Nephron progenitor cell (in vitro differentiated cells): ENCODE measurements around the gene ACADSB.

Experiments used
- DNase-seq: peaks from one replicate; pipeline ENCODE4 v3.0.0; 2021
- H3K27ac Mint-ChIP-seq: 2 replicates; pipeline ENCODE4 v1.8.0; 2021; ENCODE audit warnings: mild to moderate bottlenecking, moderate library complexity, mixed read lengths
- H3K27me3 Mint-ChIP-seq: 2 replicates; pipeline ENCODE4 v1.8.0; 2021; ENCODE audit warnings: mild to moderate bottlenecking, low read depth, mixed read lengths; ENCODE audit not compliant: poor library complexity
- H3K36me3 Mint-ChIP-seq: 2 replicates; pipeline ENCODE4 v1.8.0; 2021; ENCODE audit warnings: low read depth, mixed read lengths
- H3K4me1 Mint-ChIP-seq: 2 replicates; pipeline ENCODE4 v1.8.0; 2021; ENCODE audit warnings: mixed read lengths
- H3K4me3 Mint-ChIP-seq: 2 replicates; pipeline ENCODE4 v1.8.0; 2021; ENCODE audit warnings: mild to moderate bottlenecking, moderate library complexity, mixed read lengths
- H3K9me3 Mint-ChIP-seq: 2 replicates; pipeline ENCODE4 v1.8.0; 2021; ENCODE audit warnings: mild to moderate bottlenecking, moderate library complexity, mixed read lengths
- TF ChIP-seq, protein P1 (sequence below): fragments of 200-600 bp; sonication (generic); IDR thresholded peaks from 2 replicates; pipeline ENCODE4 v1.5.0; 2021; ENCODE audit warnings: antibody characterized with exemption

The ACADSB gene

DNA sequence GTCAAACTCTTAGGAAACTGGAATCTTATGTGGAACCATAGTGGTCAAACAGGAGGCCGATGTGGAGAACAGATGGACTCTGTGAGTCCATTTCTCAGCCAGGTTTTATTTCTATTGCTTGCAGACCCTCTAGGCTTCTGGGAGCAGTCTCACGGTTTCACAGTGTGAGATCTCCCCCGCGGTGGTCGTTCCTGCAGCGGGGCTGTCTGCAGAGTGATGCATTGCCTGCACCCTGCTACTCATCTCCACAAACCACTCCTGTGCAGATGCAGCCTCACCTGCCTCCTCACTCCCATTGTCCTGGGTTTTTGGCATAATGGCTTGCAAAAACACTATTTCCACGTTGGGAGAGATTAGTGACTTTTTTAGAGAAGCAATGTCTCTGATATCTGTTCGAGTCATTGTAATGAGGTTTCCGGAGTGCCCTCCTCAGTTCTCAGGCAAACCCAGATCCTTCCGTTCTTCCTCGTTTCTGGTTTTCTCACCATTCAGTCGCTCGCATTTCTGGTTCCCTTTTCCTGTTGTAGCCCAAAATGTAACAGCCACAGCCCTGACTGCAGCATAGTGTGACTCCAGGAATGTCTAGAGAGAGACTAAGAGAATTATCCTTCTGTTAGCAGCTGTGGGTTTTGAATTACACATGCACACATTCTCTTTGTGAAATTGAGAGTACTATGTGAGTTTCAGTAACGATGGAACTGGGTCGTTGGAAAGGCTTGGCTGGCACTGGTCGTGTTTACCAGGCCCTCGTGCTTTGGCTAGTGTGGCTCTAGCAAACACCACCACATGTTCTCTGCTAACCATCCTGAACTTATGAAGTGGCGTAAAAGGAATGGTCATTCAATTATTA lies 30.2 kb downstream of the ACADSB start:
- no peak for DNase-seq
- Mint-ChIP-seq H3K4me3 (no peak overlapping the region), H3K36me3 (peaks cover 25% of the 10 kb centered on the region), H3K9me3 (no peaks in the 10 kb centered on the region), H3K4me1 (peaks cover 8% of the 10 kb centered on the region), H3K27me3 (peaks cover 5% of the 10 kb centered on the region), H3K27ac (no peak overlapping the region)
- TF ChIP-seq, protein P1, sequence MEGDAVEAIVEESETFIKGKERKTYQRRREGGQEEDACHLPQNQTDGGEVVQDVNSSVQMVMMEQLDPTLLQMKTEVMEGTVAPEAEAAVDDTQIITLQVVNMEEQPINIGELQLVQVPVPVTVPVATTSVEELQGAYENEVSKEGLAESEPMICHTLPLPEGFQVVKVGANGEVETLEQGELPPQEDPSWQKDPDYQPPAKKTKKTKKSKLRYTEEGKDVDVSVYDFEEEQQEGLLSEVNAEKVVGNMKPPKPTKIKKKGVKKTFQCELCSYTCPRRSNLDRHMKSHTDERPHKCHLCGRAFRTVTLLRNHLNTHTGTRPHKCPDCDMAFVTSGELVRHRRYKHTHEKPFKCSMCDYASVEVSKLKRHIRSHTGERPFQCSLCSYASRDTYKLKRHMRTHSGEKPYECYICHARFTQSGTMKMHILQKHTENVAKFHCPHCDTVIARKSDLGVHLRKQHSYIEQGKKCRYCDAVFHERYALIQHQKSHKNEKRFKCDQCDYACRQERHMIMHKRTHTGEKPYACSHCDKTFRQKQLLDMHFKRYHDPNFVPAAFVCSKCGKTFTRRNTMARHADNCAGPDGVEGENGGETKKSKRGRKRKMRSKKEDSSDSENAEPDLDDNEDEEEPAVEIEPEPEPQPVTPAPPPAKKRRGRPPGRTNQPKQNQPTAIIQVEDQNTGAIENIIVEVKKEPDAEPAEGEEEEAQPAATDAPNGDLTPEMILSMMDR = no peak

DNA sequence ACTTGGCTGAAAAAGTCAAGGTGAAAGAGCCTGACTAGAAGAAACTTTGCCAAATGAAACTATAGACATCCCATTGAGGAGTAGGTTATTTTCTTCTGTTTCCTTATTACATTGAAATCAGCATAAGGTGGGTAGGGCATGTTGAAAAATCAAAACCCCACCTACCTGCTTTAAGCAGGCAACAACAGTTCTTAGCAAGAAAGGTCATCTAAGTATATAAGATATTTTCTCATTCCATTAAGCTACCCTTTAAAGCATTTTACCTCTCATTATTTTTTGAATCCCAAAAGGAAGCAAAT lies 30.8 kb downstream of the ACADSB start:
- Mint-ChIP-seq H3K4me1 (peaks cover 8% of the 10 kb centered on the region), H3K27me3 (peaks cover 5% of the 10 kb centered on the region), H3K4me3 (no peak overlapping the region), H3K27ac (no peak overlapping the region), H3K9me3 (no peaks in the 10 kb centered on the region), H3K36me3 (peaks cover 22% of the 10 kb centered on the region)
- TF ChIP-seq, protein P1 = no peak
- DNase-seq = no peak

DNA sequence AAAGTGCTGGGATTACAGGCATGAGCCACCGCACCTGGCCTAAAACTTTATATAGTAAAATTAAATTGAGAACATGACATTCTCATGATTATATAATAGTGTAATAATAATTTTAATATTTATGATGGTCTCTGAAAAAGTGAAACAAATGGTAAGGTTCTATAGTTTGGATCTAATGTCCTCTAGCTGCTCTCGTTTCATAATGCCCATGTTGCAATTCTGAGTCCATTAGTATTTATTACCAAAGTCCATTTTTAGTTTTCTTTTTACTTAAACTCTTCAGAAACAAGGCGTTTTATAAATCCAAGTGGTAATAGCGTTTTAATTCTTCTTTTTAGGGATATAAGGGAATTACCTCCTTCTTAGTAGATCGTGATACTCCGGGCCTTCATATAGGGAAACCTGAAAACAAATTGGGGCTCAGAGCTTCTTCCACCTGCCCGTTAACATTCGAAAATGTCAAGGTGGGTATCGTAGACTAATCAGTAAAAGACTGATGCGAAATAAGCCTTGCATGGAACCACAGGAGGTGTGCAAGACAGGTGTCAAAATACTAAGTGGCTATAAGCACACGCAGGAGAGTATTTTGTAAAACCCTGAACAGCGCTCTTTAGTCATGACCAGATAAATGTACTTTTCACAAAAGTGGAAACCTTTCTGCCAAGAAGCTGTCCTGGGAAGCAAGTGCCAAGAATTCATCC lies 34.1 kb downstream of the ACADSB start:
- H3K4me3 Mint-ChIP-seq = no peak overlapping the region

DNA sequence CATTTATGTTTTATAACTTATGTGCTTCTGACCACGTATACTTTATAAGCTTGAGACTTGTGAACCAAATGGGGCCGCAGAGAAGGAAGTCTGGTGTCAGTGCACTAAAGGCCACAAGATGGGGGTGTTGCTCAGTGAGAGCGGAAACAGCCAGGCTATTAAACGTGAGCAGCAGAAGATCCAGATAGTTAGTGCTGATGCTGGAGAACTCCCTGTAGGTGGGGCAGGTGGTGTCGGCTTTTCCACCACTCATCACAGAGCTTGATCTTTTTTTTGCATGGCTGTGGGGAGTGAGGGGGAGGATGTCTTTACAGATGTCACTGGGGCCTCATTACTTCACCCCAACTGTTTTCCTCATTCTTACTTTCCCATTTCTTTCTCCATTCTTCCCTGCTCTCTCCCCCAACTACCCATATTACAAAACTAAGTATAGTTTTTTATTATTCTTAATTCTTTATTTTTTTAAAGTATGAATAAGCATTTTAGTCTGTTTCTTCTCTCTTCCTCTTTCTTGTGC lies 34.7 kb downstream of the ACADSB start:
- Mint-ChIP-seq H3K36me3 (peaks cover 9% of the 10 kb centered on the region), H3K4me1 (peaks cover 8% of the 10 kb centered on the region), H3K27me3 (no peaks in the 10 kb centered on the region), H3K9me3 (no peaks in the 10 kb centered on the region), H3K27ac (no peak overlapping the region), H3K4me3 (no peak overlapping the region)
- peak; percentile 58 for DNase-seq
- TF ChIP-seq, protein P1 = peak; percentile 78

More for the DNA sequence above, 34.1 kb downstream of the ACADSB start:
- no peak for DNase-seq
- H3K9me3 Mint-ChIP-seq = no peaks in the 10 kb centered on the region
- no peak overlapping the region for H3K27ac Mint-ChIP-seq
- TF ChIP-seq, protein P1 = no peak
- no peaks in the 10 kb centered on the region for H3K27me3 Mint-ChIP-seq
- peaks cover 8% of the 10 kb centered on the region for H3K4me1 Mint-ChIP-seq
- peaks cover 3% of the 10 kb centered on the region for H3K36me3 Mint-ChIP-seq

DNA sequence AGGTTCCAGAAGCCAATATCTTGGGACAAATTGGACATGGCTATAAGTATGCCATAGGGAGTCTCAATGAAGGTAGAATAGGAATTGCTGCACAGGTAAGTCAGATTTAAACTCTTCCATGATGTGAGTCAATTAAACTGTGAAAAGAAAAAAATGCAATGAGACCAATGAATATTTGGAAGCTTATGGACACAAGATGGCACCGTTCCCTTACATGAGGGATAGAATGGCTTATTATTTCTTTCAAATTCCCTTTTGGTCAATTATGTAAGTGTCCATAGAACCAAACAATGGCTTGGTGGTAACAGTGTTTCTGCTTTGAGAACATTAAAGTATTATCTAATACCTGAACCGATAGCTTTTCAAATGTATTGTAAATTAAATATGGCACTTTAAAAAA lies 35.6 kb downstream of the ACADSB start:
- no peak for DNase-seq
- TF ChIP-seq, protein P1 = peak; percentile 7
- H3K4me1 Mint-ChIP-seq = peaks cover under 1% of the 10 kb centered on the region
- H3K27me3 Mint-ChIP-seq = no peaks in the 10 kb centered on the region
- H3K36me3 Mint-ChIP-seq = peaks cover 11% of the 10 kb centered on the region
- no peaks in the 10 kb centered on the region for H3K9me3 Mint-ChIP-seq
- H3K4me3 Mint-ChIP-seq = no peak overlapping the region
- H3K27ac Mint-ChIP-seq = no peak overlapping the region
